ENCODE results near the gene BDKRB2.

DNA sequence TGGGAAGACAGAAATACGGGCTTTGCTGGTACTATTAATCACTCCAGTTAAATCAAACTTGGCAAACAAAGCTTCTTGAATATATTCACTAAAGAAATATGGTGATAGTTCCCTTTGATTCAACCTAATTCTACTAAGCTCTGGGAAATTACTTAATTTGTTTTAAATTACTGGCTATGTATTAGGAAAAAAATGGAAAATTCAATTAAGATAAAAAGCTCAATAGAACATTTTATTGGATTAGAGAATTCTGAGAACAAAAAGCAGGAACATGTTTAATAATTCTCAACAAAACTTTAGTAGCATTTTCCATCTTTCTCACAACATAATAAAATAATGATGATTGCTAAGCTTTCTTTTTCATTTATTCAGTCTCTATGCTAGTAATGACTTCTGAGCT is 81.6 kb downstream of the BDKRB2 start:
- TF ChIP-seq CTCF (IDR thresholded peaks at IDR 0.05) (no peak), EP300 (IDR thresholded peaks at IDR 0.05) (no peak), POLR2A (IDR thresholded peaks at IDR 0.05) (no peak)
